Fibroblast of mammary gland (primary cell): ENCODE results near the gene GLIPR2.

ENCODE experiments used
- DNase-seq: peaks from one replicate; pipeline ENCODE4 v3.0.0-alpha.2; 2010; ENCODE audit warnings: low read depth
- H3K4me3 ChIP-seq: 2 replicates; pipeline ENCODE4 v1.5.1; 2011; ENCODE audit warnings: low read depth, mild to moderate bottlenecking, low read length, moderate library complexity; ENCODE audit not compliant: control insufficient read depth
- TF ChIP-seq, protein P1 (sequence below): conservative IDR thresholded peaks from 2 replicates; pipeline ENCODE4 v1.5.1; 2011; ENCODE audit warnings: low read depth, low read length, inconsistent platforms; ENCODE audit not compliant: control insufficient read depth, insufficient read depth

Gene GLIPR2

DNA sequence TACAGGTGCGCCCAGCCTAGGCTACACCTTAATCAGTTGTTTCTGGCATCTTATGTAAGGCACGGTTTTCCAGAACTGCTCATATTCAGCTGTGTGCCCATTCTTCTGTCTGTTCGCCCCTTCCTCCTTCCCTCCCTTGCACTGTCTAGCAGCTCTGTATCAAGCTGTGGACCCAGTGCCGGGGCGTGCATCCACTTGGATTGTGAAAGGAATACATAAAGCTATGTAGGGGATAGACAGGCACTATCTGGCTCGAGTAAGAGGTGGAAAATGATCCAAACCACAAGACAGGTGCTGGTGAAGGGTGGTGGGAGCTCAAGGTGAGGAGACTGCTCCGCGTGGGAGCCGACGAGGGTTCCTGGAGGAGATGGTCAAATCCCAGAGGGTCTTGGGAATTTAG lies 2.0 kb downstream of the GLIPR2 start:
- TF ChIP-seq, protein P1, sequence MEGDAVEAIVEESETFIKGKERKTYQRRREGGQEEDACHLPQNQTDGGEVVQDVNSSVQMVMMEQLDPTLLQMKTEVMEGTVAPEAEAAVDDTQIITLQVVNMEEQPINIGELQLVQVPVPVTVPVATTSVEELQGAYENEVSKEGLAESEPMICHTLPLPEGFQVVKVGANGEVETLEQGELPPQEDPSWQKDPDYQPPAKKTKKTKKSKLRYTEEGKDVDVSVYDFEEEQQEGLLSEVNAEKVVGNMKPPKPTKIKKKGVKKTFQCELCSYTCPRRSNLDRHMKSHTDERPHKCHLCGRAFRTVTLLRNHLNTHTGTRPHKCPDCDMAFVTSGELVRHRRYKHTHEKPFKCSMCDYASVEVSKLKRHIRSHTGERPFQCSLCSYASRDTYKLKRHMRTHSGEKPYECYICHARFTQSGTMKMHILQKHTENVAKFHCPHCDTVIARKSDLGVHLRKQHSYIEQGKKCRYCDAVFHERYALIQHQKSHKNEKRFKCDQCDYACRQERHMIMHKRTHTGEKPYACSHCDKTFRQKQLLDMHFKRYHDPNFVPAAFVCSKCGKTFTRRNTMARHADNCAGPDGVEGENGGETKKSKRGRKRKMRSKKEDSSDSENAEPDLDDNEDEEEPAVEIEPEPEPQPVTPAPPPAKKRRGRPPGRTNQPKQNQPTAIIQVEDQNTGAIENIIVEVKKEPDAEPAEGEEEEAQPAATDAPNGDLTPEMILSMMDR = no peak
- DNase-seq = no peak
- H3K4me3 ChIP-seq = no peak overlapping the region

DNA sequence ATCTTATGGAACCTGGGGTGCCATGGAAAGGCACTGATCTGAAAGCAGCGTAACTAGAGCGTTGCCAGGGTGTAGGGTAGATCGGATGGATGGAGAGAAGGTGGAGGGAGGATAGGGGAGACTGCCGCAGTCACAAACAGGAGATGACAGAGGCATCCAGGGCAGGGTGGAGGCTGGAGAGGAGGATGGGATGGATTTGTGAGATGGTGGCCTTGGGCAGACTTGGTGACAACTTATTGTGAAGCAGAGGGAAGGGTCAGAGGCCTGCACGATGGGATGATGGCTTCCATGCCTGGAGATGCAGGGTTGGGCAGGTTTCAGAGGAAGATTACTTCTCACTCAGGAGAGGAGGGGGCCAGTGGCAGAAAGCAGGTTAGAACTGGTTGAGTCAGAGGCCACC lies 2.4 kb downstream of the GLIPR2 start:
- no peak for DNase-seq
- no peak overlapping the region for H3K4me3 ChIP-seq
- TF ChIP-seq, protein P1 = no peak

DNA sequence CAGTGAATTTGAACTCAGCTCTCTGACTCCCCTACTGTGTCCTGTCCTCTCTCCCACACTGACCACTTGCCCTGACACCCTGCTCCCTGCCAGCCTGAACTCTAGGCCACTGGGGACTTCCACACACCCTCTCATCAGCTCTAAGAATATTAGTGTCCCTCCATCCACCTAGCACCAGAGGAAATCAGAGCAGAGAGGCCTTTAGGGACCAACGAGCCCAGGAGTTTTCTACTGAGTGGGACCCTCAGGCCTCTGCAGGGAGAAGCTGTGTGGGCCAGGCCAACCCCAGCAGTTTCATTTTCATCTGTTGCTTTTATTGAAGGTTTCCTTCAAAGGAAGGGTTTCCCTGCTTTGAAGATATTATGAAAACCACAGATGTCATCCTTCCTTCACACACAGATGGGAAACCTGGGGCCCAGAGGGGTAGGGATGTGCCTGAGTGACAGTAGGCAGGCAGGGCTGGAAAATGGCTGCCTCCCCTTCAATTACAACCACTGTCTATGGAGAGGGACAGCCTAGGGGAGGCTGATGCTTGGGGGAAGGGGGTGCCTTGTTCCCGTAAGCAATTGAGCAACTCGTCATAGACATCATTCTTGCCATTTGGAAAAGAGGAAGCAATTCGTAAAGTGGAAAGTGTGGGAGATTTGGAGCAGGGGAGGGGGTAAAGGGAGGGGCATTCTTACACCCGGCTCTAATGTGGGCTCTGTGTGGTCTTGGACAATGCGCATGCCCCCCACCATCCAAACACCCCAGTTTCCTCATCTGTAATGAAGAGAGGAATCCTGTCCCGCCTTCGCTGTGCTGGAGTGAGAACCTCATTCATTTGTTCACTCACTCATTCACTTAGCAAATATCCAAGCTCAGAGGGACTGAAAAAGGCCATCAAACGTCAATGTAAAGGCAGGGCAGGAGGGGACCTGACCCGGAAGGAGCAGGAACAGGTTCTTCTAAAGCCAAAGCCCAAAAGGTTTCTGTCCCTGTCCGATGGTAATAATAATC lies 3.9 kb downstream of the GLIPR2 start:
- TF ChIP-seq, protein P1 = no peak
- H3K4me3 ChIP-seq = no peak overlapping the region
- no peak for DNase-seq

DNA sequence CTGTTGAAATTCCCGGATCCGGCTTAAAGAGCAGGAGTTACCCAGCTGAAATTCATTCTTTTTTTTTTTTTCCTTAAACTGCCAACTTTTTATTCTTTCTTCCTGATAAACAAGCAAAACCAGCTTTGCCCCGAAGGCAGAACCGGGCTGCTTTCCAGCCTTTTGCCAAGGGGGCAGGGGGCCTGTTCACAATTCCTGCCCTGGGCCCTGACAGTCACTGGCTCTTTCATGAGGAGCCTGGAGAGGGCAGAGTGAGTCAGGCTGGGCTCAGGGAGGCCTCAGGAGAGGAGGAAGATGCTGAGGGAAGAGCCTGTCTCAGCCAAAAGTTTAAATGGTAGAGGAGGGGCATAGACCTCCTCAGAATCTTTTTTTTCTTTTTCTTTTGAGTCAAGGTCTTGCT lies 4.8 kb downstream of the GLIPR2 start:
- DNase-seq = peak; percentile 45
- H3K4me3 ChIP-seq = no peak overlapping the region
- TF ChIP-seq, protein P1 = peak; percentile 39

DNA sequence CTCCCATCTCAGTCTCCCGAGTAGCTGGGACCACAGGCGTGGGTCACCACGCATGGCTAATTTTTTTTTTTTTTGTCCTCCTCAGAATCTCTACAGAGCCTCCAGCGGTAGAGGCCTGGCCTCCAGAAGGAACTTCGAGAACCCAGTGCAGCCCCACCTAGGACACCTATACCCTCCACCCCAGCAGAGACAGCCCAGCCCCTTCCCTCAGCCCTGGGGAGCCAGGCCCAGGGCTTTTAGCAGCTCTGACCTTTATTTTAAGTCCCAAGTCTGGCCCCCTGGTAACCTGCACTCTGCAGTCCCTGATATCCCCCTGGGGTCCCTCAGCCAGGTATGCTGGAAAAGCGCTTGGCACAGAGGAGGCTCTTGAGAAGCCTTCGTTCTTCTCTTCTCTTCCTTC lies 5.2 kb downstream of the GLIPR2 start:
- H3K4me3 ChIP-seq = no peak overlapping the region
- TF ChIP-seq, protein P1 = no peak
- no peak for DNase-seq

DNA sequence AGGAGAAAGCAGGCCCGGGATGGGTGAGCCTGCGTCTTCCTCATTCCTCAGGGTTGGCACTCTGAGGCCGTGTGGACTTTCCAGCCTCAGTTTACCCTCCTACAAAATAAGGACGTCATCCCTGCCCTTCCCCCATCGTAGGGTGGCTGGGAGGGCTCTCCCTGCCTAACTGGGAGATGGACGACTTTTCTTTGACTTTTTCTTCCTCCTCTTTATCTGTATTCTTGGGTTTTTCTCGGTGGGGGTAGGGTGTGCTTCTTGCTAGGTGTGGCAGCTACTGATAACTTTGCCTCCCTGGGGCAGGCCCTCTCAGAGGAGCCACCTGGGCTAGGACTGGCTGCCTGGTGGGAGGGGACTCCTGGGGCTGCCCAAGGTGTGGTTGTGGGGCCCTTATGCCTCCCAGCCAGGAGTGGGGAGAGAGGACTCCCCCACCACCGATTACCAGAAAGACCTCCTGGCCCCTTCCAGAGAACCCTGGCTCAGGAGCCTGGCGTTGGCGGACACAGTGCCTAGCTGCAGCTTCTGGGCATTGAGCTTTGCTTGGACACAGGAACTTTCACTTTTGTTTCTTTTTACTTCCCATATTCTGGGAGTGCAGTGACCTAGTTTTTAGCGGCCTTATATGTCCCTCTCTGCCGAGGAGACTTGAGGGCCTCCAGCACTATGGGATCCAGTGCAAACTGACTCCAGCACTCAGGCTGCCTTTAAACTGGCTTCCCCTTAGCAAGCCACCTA lies 6.1 kb downstream of the GLIPR2 start:
- no peak for DNase-seq
- TF ChIP-seq, protein P1 = no peak
- no peak overlapping the region for H3K4me3 ChIP-seq
